A549 (cell line): Measurements from ENCODE around the gene PRKG1.

Experiments
- EP300 ChIP-seq, 2 experiments: fragments of >200 bp; sonication (Bioruptor Twin); formaldehyde crosslinking; IDR thresholded peaks; 2 replicates in 1 of 2; 3 replicates in 1 of 2; pipeline ENCODE4 v1.6.1; 2016 to 2017
- NR3C1 ChIP-seq: fragments of >200 bp; sonication (Bioruptor Twin); formaldehyde crosslinking; IDR thresholded peaks from 3 replicates; pipeline ENCODE4 v1.6.1; 2017
- POLR2A ChIP-seq: IDR thresholded peaks from 2 replicates; pipeline ENCODE4 v1.6.1; 2012; ENCODE audit warnings: mild to moderate bottlenecking, low read length
- REST ChIP-seq: fragments of 200-600 bp; sonication (generic); IDR thresholded peaks from 2 replicates; pipeline ENCODE4 v1.6.1; 2016; ENCODE audit warnings: antibody characterized with exemption, mild to moderate bottlenecking, moderate library complexity

GRCh38 chr10:51965451-51965850 is 891.2 kb downstream of the PRKG1 start:
- no peak for TF ChIP-seq POLR2A
- TF ChIP-seq EP300 (IDR thresholded peaks at IDR 0.05) = no peak
- TF ChIP-seq REST = no peak
- TF ChIP-seq NR3C1 = no peak
